ENCODE results near the gene PLLP. TPM values are rescaled to one million over a fixed set of nuclear protein-coding genes. Genes with fewer than 3 reads are reported as not detected.

Gene PLLP
- total and polyA plus RNA-seq, 2 donors (not counting 1 experiment from before 2014, with no cell fraction given), result 0.15 TPM; not detected in 1

DNA sequence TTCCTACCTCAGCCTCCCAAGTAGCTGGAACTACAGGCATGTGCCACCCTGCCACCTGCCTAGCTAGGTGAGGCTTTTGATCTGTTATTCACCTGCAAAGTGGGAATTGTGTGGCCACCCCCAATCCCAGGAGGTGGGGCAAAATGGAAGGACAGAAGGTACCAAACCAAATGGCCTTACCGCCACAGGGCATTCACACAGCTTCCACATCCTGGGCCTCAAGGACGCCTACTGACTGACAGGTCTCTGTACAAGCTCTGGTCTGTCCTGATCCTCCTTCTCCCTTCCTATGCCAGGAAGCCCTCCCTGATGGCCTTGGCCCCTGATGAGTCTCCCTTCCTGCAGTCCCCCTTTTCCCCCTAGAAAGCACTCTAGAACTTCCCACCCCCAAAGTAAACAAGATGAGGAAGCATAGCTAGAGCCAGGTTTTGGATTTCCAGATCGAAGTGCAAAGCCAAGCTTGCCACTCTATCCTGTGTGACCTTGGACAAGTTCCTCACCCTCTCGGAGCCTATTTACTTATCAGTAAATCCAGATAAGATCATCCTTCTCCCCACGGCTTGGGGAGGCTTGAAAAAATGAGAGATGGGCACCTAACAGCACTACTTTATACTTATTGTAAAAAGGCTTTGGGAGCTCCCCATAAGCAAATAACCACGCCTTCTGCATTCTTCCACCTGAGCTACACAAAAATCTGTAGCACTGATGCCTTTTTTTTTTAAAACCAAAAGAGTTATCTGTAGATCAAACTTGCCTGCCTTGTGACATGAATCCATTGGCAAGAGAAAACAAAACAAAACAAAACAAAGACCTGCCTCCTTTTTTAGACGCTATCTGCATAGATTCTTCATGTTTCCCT, 4.5 kb downstream of the PLLP start:
- Mint-ChIP-seq H3K27me3 (peaks cover 28% of the 10 kb centered on the region), H3K9me3 (ENCODE audit: insufficient read depth) (no peaks in the 10 kb centered on the region), H3K4me3 (no peak overlapping the region), H3K27ac (no peak overlapping the region), H3K4me1 (peaks cover 16% of the 10 kb centered on the region)
- H3K9me3 ChIP-seq (ENCODE audit: control extremely low read depth in 1 of 3, control insufficient read depth in 2 of 3, insufficient read depth in 1 of 3, low read length in 2 of 3), result peaks cover 0 to 4% (median 0%) of the 10 kb centered on the region in 3 donors
- ChIA-PET CTCF (interaction anchor here (0.6 to 1.6 kb wide), 3 partner anchors 9 to 25 kb away, joined by 3 to 7 read pairs (median 4); no protein-coding TSS in a partner anchor), POLR2A (interaction anchor here (0.6 kb wide), 2 partner anchors 68 to 344 kb away, joined by 3 read pairs; no protein-coding TSS in a partner anchor)
- no peak overlapping the region for H3K4me3 ChIP-seq (ENCODE audit: control extremely low read depth in 1 of 5, extremely low read depth in 1 of 5, insufficient read depth in 1 of 5, low read depth in 2 of 5, low read length in 4 of 5)
- intact Hi-C loops (cut with micrococcal nuclease), result no loop called here
- no peak overlapping the region for H2AFZ ChIP-seq (ENCODE audit: insufficient read depth, low read depth, low read length, poor library complexity, severe bottlenecking)
- DNase-seq, result no peak
- TF ChIP-seq EZH2 (IDR thresholded peaks at IDR 0.05; ENCODE audit: borderline replicate concordance, insufficient read depth, low read depth, low read length, poor library complexity, severe bottlenecking), result no peak
- TF ChIP-seq, protein P1, sequence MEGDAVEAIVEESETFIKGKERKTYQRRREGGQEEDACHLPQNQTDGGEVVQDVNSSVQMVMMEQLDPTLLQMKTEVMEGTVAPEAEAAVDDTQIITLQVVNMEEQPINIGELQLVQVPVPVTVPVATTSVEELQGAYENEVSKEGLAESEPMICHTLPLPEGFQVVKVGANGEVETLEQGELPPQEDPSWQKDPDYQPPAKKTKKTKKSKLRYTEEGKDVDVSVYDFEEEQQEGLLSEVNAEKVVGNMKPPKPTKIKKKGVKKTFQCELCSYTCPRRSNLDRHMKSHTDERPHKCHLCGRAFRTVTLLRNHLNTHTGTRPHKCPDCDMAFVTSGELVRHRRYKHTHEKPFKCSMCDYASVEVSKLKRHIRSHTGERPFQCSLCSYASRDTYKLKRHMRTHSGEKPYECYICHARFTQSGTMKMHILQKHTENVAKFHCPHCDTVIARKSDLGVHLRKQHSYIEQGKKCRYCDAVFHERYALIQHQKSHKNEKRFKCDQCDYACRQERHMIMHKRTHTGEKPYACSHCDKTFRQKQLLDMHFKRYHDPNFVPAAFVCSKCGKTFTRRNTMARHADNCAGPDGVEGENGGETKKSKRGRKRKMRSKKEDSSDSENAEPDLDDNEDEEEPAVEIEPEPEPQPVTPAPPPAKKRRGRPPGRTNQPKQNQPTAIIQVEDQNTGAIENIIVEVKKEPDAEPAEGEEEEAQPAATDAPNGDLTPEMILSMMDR (IDR thresholded peaks at IDR 0.05), result no peak
- H3K79me2 ChIP-seq (ENCODE audit: control insufficient read depth, insufficient read depth, low read length), result no peaks in the 10 kb centered on the region
- no peaks in the 10 kb centered on the region for H4K20me1 ChIP-seq (ENCODE audit: control insufficient read depth, insufficient read depth, low read length, poor library complexity, severe bottlenecking)
- H3K27me3 ChIP-seq (replicated peaks in 1 of 4; ENCODE audit: control extremely low read depth in 1 of 4, control insufficient read depth in 3 of 4, insufficient read depth in 4 of 4, low read length in 3 of 4), result peaks cover 0 to 29% (median 18%) of the 10 kb centered on the region in 4 experiments
- no peak overlapping the region for H3K9ac ChIP-seq (ENCODE audit: low read length)
- H3K27ac ChIP-seq (ENCODE audit: low read length in 2 of 2), result no peak overlapping the region
- WGBS (ENCODE audit: insufficient coverage), result 89% methylated on average over 4 of the region's 7 CpGs
- H3K4me1 ChIP-seq (ENCODE audit: control insufficient read depth in 2 of 2, insufficient read depth in 2 of 2, low read length in 2 of 2), result peaks cover 11 to 14% of the 10 kb centered on the region in 2 donors
- no peak overlapping the region for H3K4me2 ChIP-seq (replicated peaks; ENCODE audit: low read depth, low read length, poor library complexity, severe bottlenecking)
- no peaks in the 10 kb centered on the region for H3K36me3 ChIP-seq (replicated peaks in 1 of 2; ENCODE audit: control extremely low read depth in 1 of 2, control insufficient read depth in 1 of 2, extremely low read depth in 1 of 2, insufficient read depth in 2 of 2, low read length in 1 of 2)
- no peak for ATAC-seq (ENCODE audit: low read depth)

DNA sequence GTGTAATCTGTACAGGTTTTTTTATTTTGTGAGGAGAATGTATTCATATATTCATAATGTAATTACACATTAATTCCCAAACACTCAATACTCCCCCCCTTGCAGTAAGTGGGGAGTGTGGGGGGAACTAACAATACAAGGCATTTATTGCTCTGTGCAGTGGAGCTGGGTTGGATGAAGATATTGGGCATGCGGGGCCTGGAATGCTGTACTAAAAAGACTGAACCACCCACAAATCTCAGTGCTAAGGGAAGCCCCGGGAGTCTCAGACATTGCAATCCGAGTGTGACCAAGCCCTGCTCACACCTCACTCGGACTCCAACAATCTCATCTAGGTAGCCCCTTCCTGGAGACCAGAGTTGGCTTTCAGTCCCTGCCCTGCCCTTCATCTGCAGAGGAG, 6.0 kb downstream of the PLLP start:
- H3K4me2 ChIP-seq (replicated peaks; ENCODE audit: low read depth, low read length, poor library complexity, severe bottlenecking), result no peak overlapping the region
- H3K9ac ChIP-seq (ENCODE audit: low read length), result no peak overlapping the region
- H3K4me1 Mint-ChIP-seq, result peaks cover 8% of the 10 kb centered on the region
- WGBS (ENCODE audit: insufficient coverage), result 88% methylated on average over 3 of the region's 4 CpGs
- H3K4me3 Mint-ChIP-seq, result no peak overlapping the region
- peaks cover 0 to 2% of the 10 kb centered on the region in 2 donors for H3K4me1 ChIP-seq (ENCODE audit: control insufficient read depth in 2 of 2, insufficient read depth in 2 of 2, low read length in 2 of 2)
- H3K27ac Mint-ChIP-seq, result no peak overlapping the region
- H3K4me3 ChIP-seq (ENCODE audit: control extremely low read depth in 1 of 5, extremely low read depth in 1 of 5, insufficient read depth in 1 of 5, low read depth in 2 of 5, low read length in 4 of 5), result no peak overlapping the region
- no peak for TF ChIP-seq EZH2 (IDR thresholded peaks at IDR 0.05; ENCODE audit: borderline replicate concordance, insufficient read depth, low read depth, low read length, poor library complexity, severe bottlenecking)
- TF ChIP-seq, protein P1 (IDR thresholded peaks at IDR 0.05), result no peak
- no peak overlapping the region for H2AFZ ChIP-seq (ENCODE audit: insufficient read depth, low read depth, low read length, poor library complexity, severe bottlenecking)
- no peaks in the 10 kb centered on the region for H3K79me2 ChIP-seq (ENCODE audit: control insufficient read depth, insufficient read depth, low read length)
- H3K27ac ChIP-seq (ENCODE audit: low read length in 2 of 2), result no peak overlapping the region
- DNase-seq (no peak), ATAC-seq (ENCODE audit: low read depth) (no peak)
- peaks cover 0 to 2% (median 0%) of the 10 kb centered on the region in 3 donors for H3K9me3 ChIP-seq (ENCODE audit: control extremely low read depth in 1 of 3, control insufficient read depth in 2 of 3, insufficient read depth in 1 of 3, low read length in 2 of 3)
- ChIA-PET CTCF (no interaction called here), POLR2A (no interaction called here)
- no peaks in the 10 kb centered on the region for H4K20me1 ChIP-seq (ENCODE audit: control insufficient read depth, insufficient read depth, low read length, poor library complexity, severe bottlenecking)
- H3K9me3 Mint-ChIP-seq (ENCODE audit: insufficient read depth), result no peaks in the 10 kb centered on the region
- H3K36me3 ChIP-seq (replicated peaks in 1 of 2; ENCODE audit: control extremely low read depth in 1 of 2, control insufficient read depth in 1 of 2, extremely low read depth in 1 of 2, insufficient read depth in 2 of 2, low read length in 1 of 2), result no peaks in the 10 kb centered on the region
- H3K27me3 Mint-ChIP-seq, result peaks cover 22% of the 10 kb centered on the region
- intact Hi-C loops (cut with micrococcal nuclease), result no loop called here
- peaks cover 0 to 15% (median 7%) of the 10 kb centered on the region in 4 experiments for H3K27me3 ChIP-seq (replicated peaks in 1 of 4; ENCODE audit: control extremely low read depth in 1 of 4, control insufficient read depth in 3 of 4, insufficient read depth in 4 of 4, low read length in 3 of 4)
